HEK293 (cell line): ENCODE results near the gene ZNF865.

Experiments used
- BCL11B ChIP-seq: fragments of 450-650 bp; formaldehyde crosslinking; IDR thresholded peaks from 2 replicates; pipeline ENCODE4 v1.5.1; 2016; ENCODE audit warnings: low read depth, missing biosample characterization, missing genetic modification characterization
- EGR2 ChIP-seq: fragments of 450-650 bp; formaldehyde crosslinking; IDR thresholded peaks from 2 replicates; pipeline ENCODE4 v1.5.1; 2016; ENCODE audit warnings: low read depth, missing biosample characterization, missing genetic modification characterization
- FEZF1 ChIP-seq: fragments of 450-650 bp; formaldehyde crosslinking; IDR thresholded peaks from 2 replicates; pipeline ENCODE4 v1.5.1; 2016; ENCODE audit warnings: missing biosample characterization, missing genetic modification characterization
- GLIS2 ChIP-seq: fragments of 450-650 bp; formaldehyde crosslinking; IDR thresholded peaks from 2 replicates; pipeline ENCODE4 v1.5.1; 2016; ENCODE audit warnings: missing biosample characterization, missing genetic modification characterization
- HOXC10 ChIP-seq: sonication (generic); formaldehyde crosslinking; IDR thresholded peaks from 2 replicates; pipeline ENCODE4 v1.8.1; 2023; ENCODE audit warnings: mild to moderate bottlenecking, missing genetic modification reagents
- IKZF3 ChIP-seq: fragments of 450-650 bp; IDR thresholded peaks from 2 replicates; pipeline ENCODE4 v1.5.0; 2018; ENCODE audit warnings: missing biosample characterization, mild to moderate bottlenecking, missing genetic modification characterization, moderate library complexity
- OSR2 ChIP-seq: fragments of 450-650 bp; formaldehyde crosslinking; IDR thresholded peaks from 2 replicates; pipeline ENCODE4 v1.5.1; 2016; ENCODE audit warnings: missing biosample characterization, missing genetic modification characterization
- OVOL3 ChIP-seq: fragments of 450-650 bp; formaldehyde crosslinking; IDR thresholded peaks from 2 replicates; pipeline ENCODE4 v1.5.1; 2016; ENCODE audit warnings: missing biosample characterization, missing genetic modification characterization
- YY2 ChIP-seq: fragments of 450-650 bp; formaldehyde crosslinking; IDR thresholded peaks from 2 replicates; pipeline ENCODE4 v1.5.1; 2016; ENCODE audit warnings: missing biosample characterization, missing genetic modification characterization
- ZNF16 ChIP-seq: fragments of 450-650 bp; formaldehyde crosslinking; IDR thresholded peaks from 2 replicates; pipeline ENCODE4 v1.5.1; 2016; ENCODE audit warnings: low read depth, missing biosample characterization, missing genetic modification characterization
- ZNF248 ChIP-seq: fragments of 450-650 bp; formaldehyde crosslinking; IDR thresholded peaks from 2 replicates; pipeline ENCODE4 v1.5.1; 2017; ENCODE audit warnings: missing biosample characterization, missing genetic modification characterization
- ZNF521 ChIP-seq: fragments of 450-650 bp; formaldehyde crosslinking; IDR thresholded peaks from 2 replicates; pipeline ENCODE4 v1.5.1; 2017; ENCODE audit warnings: missing biosample characterization, mild to moderate bottlenecking, missing genetic modification characterization
- ZNF560 ChIP-seq: fragments of 450-650 bp; formaldehyde crosslinking; IDR thresholded peaks from 2 replicates; pipeline ENCODE4 v1.5.1; 2017; ENCODE audit warnings: missing biosample characterization, missing genetic modification characterization, borderline replicate concordance
- ZNF624 ChIP-seq: fragments of 450-650 bp; formaldehyde crosslinking; IDR thresholded peaks from 2 replicates; pipeline ENCODE4 v1.5.1; 2017; ENCODE audit warnings: missing biosample characterization, missing genetic modification characterization
- ZNF654 ChIP-seq: fragments of 450-650 bp; formaldehyde crosslinking; IDR thresholded peaks from 2 replicates; pipeline ENCODE4 v1.5.1; 2016; ENCODE audit warnings: low read depth, missing biosample characterization, missing genetic modification characterization
- ZNF658 ChIP-seq: fragments of 450-650 bp; formaldehyde crosslinking; IDR thresholded peaks from 2 replicates; pipeline ENCODE4; 2016; ENCODE audit warnings: missing biosample characterization, missing genetic modification characterization
- ZNF701 ChIP-seq: fragments of 450-650 bp; formaldehyde crosslinking; IDR thresholded peaks from 2 replicates; pipeline ENCODE4 v1.5.1; 2016; ENCODE audit warnings: missing biosample characterization, missing genetic modification characterization
- ZNF768 ChIP-seq: fragments of 450-650 bp; formaldehyde crosslinking; IDR thresholded peaks from 2 replicates; pipeline ENCODE4 v1.5.1; 2018; ENCODE audit warnings: missing biosample characterization, mild to moderate bottlenecking, missing genetic modification characterization
- ZSCAN16 ChIP-seq: fragments of 450-650 bp; formaldehyde crosslinking; IDR thresholded peaks from 2 replicates; pipeline ENCODE4 v1.5.1; 2016; ENCODE audit warnings: missing biosample characterization, missing genetic modification characterization
- TF ChIP-seq, protein P1 (sequence below): fragments of 450-650 bp; formaldehyde crosslinking; IDR thresholded peaks from 2 replicates; pipeline ENCODE4 v1.5.1; 2016; ENCODE audit warnings: missing biosample characterization, missing genetic modification characterization
- TF ChIP-seq, protein P2 (sequence below): fragments of 450-650 bp; formaldehyde crosslinking; IDR thresholded peaks from 2 replicates; pipeline ENCODE4 v1.5.1; 2016; ENCODE audit warnings: missing biosample characterization, missing genetic modification characterization
- TF ChIP-seq, protein P3 (sequence below): fragments of 450-650 bp; formaldehyde crosslinking; IDR thresholded peaks from 2 replicates; pipeline ENCODE4 v1.5.1; 2017; ENCODE audit warnings: missing biosample characterization, missing genetic modification characterization
- TF ChIP-seq, protein P4 (sequence below): fragments of 450-650 bp; formaldehyde crosslinking; IDR thresholded peaks from 2 replicates; pipeline ENCODE4 v1.5.1; 2017; ENCODE audit warnings: missing biosample characterization, missing genetic modification characterization
- TF ChIP-seq, protein P5 (sequence below): fragments of 450-650 bp; formaldehyde crosslinking; IDR thresholded peaks from 2 replicates; pipeline ENCODE4 v1.5.1; 2016; ENCODE audit warnings: missing biosample characterization, missing genetic modification characterization
- TF ChIP-seq, protein P6 (sequence below): fragments of 450-650 bp; formaldehyde crosslinking; IDR thresholded peaks from 2 replicates; pipeline ENCODE4 v1.5.1; 2016; ENCODE audit warnings: missing biosample characterization, missing genetic modification characterization, borderline replicate concordance
- TF ChIP-seq, protein P7 (sequence below): fragments of 450-650 bp; IDR thresholded peaks from 2 replicates; pipeline ENCODE4 v1.5.1; 2018; ENCODE audit warnings: missing biosample characterization, missing genetic modification characterization

The ZNF865 gene

DNA sequence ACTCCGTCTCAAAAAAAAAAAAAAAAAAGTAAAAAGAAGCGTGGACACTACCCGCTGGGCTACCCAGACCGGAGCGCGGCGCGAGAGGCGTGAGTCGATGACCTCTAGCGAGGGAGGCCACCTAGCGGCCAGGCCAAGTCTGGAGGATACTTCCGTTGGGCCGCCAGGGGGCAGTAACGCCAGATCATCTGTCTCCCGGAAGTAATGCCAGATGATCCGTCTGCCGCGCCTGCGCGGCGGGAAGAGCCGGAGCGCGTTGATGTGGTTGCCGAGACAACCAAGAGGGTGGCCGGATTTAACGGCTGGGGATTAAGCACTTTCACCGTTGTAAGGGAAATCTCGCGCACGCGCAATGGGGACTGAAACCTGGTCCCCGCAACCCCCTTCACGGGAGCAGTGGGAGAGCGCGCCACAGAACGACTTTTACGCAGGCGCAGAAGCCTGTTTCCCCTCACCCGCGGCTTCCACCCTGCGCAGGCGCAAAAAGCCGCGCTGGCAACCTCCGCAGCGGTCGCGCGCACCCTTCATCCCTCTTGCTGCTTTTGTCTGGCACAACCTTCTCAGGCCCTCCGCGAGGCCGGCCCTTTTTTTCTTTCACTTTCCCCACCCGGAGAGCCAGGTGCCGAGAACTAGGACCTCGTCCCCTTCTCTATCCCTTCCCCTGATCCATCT lies 48.3 kb downstream of the ZNF865 start (continued):
- TF ChIP-seq, protein P1, sequence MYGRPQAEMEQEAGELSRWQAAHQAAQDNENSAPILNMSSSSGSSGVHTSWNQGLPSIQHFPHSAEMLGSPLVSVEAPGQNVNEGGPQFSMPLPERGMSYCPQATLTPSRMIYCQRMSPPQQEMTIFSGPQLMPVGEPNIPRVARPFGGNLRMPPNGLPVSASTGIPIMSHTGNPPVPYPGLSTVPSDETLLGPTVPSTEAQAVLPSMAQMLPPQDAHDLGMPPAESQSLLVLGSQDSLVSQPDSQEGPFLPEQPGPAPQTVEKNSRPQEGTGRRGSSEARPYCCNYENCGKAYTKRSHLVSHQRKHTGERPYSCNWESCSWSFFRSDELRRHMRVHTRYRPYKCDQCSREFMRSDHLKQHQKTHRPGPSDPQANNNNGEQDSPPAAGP (tag by site-specific recombination) = peak; percentile 57; the same call in 1 of the 2 replicates
- TF ChIP-seq ZNF658 = no peak
- TF ChIP-seq, protein P2, sequence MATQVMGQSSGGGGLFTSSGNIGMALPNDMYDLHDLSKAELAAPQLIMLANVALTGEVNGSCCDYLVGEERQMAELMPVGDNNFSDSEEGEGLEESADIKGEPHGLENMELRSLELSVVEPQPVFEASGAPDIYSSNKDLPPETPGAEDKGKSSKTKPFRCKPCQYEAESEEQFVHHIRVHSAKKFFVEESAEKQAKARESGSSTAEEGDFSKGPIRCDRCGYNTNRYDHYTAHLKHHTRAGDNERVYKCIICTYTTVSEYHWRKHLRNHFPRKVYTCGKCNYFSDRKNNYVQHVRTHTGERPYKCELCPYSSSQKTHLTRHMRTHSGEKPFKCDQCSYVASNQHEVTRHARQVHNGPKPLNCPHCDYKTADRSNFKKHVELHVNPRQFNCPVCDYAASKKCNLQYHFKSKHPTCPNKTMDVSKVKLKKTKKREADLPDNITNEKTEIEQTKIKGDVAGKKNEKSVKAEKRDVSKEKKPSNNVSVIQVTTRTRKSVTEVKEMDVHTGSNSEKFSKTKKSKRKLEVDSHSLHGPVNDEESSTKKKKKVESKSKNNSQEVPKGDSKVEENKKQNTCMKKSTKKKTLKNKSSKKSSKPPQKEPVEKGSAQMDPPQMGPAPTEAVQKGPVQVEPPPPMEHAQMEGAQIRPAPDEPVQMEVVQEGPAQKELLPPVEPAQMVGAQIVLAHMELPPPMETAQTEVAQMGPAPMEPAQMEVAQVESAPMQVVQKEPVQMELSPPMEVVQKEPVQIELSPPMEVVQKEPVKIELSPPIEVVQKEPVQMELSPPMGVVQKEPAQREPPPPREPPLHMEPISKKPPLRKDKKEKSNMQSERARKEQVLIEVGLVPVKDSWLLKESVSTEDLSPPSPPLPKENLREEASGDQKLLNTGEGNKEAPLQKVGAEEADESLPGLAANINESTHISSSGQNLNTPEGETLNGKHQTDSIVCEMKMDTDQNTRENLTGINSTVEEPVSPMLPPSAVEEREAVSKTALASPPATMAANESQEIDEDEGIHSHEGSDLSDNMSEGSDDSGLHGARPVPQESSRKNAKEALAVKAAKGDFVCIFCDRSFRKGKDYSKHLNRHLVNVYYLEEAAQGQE = no peak
- TF ChIP-seq YY2 (tag by site-specific recombination) = peak; percentile 10; the same call in 1 of the 2 replicates
- TF ChIP-seq, protein P3, sequence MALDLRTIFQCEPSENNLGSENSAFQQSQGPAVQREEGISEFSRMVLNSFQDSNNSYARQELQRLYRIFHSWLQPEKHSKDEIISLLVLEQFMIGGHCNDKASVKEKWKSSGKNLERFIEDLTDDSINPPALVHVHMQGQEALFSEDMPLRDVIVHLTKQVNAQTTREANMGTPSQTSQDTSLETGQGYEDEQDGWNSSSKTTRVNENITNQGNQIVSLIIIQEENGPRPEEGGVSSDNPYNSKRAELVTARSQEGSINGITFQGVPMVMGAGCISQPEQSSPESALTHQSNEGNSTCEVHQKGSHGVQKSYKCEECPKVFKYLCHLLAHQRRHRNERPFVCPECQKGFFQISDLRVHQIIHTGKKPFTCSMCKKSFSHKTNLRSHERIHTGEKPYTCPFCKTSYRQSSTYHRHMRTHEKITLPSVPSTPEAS (tag by site-specific recombination) = no peak
- no peak for TF ChIP-seq ZNF521 (tag by site-specific recombination)
- TF ChIP-seq IKZF3 (tag by site-specific recombination) = no peak
- TF ChIP-seq OSR2 (tag by site-specific recombination) = no peak
- no peak for TF ChIP-seq ZNF16 (tag by site-specific recombination)
- TF ChIP-seq ZNF654 (tag by site-specific recombination) = peak; percentile 39
- TF ChIP-seq ZNF560 (tag by site-specific recombination) = no peak
- TF ChIP-seq ZNF624 (tag by site-specific recombination) = no peak
- TF ChIP-seq FEZF1 (tag by site-specific recombination) = peak; percentile 41; the same call in 1 of the 2 replicates
- no peak for TF ChIP-seq ZNF701 (tag by site-specific recombination)
- TF ChIP-seq HOXC10 (CRISPR knock-in tag) = 0 out of 2 replicates have a peak, but pooled peaks have one; percentile 29
- TF ChIP-seq ZNF248 (tag by site-specific recombination) = no peak
- peak; percentile 37; the same call in 1 of the 2 replicates for TF ChIP-seq GLIS2 (tag by site-specific recombination)
- TF ChIP-seq, protein P4, sequence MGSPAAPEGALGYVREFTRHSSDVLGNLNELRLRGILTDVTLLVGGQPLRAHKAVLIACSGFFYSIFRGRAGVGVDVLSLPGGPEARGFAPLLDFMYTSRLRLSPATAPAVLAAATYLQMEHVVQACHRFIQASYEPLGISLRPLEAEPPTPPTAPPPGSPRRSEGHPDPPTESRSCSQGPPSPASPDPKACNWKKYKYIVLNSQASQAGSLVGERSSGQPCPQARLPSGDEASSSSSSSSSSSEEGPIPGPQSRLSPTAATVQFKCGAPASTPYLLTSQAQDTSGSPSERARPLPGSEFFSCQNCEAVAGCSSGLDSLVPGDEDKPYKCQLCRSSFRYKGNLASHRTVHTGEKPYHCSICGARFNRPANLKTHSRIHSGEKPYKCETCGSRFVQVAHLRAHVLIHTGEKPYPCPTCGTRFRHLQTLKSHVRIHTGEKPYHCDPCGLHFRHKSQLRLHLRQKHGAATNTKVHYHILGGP = no peak
- TF ChIP-seq ZNF768 (tag by site-specific recombination) = no peak; the same call in 1 of the 2 replicates
- no peak for TF ChIP-seq OVOL3 (tag by site-specific recombination)
- TF ChIP-seq, protein P5, sequence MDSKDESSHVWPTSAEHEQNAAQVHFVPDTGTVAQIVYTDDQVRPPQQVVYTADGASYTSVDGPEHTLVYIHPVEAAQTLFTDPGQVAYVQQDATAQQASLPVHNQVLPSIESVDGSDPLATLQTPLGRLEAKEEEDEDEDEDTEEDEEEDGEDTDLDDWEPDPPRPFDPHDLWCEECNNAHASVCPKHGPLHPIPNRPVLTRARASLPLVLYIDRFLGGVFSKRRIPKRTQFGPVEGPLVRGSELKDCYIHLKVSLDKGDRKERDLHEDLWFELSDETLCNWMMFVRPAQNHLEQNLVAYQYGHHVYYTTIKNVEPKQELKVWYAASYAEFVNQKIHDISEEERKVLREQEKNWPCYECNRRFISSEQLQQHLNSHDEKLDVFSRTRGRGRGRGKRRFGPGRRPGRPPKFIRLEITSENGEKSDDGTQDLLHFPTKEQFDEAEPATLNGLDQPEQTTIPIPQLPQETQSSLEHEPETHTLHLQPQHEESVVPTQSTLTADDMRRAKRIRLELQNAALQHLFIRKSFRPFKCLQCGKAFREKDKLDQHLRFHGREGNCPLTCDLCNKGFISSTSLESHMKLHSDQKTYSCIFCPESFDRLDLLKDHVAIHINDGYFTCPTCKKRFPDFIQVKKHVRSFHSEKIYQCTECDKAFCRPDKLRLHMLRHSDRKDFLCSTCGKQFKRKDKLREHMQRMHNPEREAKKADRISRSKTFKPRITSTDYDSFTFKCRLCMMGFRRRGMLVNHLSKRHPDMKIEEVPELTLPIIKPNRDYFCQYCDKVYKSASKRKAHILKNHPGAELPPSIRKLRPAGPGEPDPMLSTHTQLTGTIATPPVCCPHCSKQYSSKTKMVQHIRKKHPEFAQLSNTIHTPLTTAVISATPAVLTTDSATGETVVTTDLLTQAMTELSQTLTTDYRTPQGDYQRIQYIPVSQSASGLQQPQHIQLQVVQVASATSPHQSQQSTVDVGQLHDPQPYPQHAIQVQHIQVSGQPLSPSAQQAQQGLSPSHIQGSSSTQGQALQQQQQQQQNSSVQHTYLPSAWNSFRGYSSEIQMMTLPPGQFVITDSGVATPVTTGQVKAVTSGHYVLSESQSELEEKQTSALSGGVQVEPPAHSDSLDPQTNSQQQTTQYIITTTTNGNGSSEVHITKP (tag by site-specific recombination) = peak; percentile 93
- TF ChIP-seq ZSCAN16 (tag by site-specific recombination) = no peak
- no peak for TF ChIP-seq EGR2 (tag by site-specific recombination)
- TF ChIP-seq, protein P6, sequence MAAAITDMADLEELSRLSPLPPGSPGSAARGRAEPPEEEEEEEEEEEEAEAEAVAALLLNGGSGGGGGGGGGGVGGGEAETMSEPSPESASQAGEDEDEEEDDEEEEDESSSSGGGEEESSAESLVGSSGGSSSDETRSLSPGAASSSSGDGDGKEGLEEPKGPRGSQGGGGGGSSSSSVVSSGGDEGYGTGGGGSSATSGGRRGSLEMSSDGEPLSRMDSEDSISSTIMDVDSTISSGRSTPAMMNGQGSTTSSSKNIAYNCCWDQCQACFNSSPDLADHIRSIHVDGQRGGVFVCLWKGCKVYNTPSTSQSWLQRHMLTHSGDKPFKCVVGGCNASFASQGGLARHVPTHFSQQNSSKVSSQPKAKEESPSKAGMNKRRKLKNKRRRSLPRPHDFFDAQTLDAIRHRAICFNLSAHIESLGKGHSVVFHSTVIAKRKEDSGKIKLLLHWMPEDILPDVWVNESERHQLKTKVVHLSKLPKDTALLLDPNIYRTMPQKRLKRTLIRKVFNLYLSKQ (tag by site-specific recombination) = no peak
- peak; percentile 98 for TF ChIP-seq BCL11B (tag by site-specific recombination)
- TF ChIP-seq, protein P7, sequence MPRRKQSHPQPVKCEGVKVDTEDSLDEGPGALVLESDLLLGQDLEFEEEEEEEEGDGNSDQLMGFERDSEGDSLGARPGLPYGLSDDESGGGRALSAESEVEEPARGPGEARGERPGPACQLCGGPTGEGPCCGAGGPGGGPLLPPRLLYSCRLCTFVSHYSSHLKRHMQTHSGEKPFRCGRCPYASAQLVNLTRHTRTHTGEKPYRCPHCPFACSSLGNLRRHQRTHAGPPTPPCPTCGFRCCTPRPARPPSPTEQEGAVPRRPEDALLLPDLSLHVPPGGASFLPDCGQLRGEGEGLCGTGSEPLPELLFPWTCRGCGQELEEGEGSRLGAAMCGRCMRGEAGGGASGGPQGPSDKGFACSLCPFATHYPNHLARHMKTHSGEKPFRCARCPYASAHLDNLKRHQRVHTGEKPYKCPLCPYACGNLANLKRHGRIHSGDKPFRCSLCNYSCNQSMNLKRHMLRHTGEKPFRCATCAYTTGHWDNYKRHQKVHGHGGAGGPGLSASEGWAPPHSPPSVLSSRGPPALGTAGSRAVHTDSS (tag by site-specific recombination) = no peak
